Vagina (tissue), 2 donors: ENCODE measurements around the gene FCGR3A. TPM values are rescaled to one million over a fixed set of nuclear protein-coding genes. Genes with fewer than 3 reads are reported as not detected.

ENCODE experiments used
- DNase-seq, 2 donors: peaks; one replicate each; pipeline ENCODE4 v3.0.0-alpha.2; 2017; ENCODE audit errors: extremely low spot score in 2 of 2
- H3K27ac ChIP-seq: fragments of 200-600 bp; sonication (generic); one replicate; pipeline ENCODE4 v1.5.1; 2019
- H3K27me3 ChIP-seq: fragments of 200-600 bp; sonication (generic); one replicate; pipeline ENCODE4 v1.5.1; 2019
- H3K36me3 ChIP-seq, 2 donors: fragments of 200-600 bp; sonication (generic); one replicate each; pipeline ENCODE4 v1.5.1; 2017 to 2019
- H3K4me1 ChIP-seq: fragments of 200-600 bp; sonication (generic); one replicate; pipeline ENCODE4 v1.5.1; 2019
- H3K4me3 ChIP-seq, 2 donors: fragments of 200-600 bp; sonication (generic); 1 replicate in 1 of 2; 2 replicates in 1 of 2; pipeline ENCODE4 v1.5.1; 2016 to 2019
- H3K9me3 ChIP-seq: fragments of 200-600 bp; sonication (generic); one replicate; pipeline ENCODE4 v1.5.1; 2019
- CTCF ChIP-seq, 3 experiments: fragments of 450-650 bp in 2 of 3; fragments of 200-600 bp in 1 of 3; sonication (generic) in 1 of 3; IDR thresholded peaks; one replicate each; pipeline ENCODE4 v1.5.1; 2017 to 2019; ENCODE audit warnings: antibody characterized with exemption in 3 of 3, mild to moderate bottlenecking in 2 of 3, moderate library complexity in 2 of 3
- POLR2A ChIP-seq, 2 donors: fragments of 450-650 bp; IDR thresholded peaks; one replicate each; pipeline ENCODE4 v1.6.1; 2017; ENCODE audit warnings: antibody characterized with exemption in 2 of 2, mild to moderate bottlenecking in 2 of 2, moderate library complexity in 2 of 2
- POLR2AphosphoS5 ChIP-seq, 2 donors: sonication (generic); formaldehyde crosslinking; IDR thresholded peaks; one replicate each; pipeline ENCODE4 v1.9.0; 2017; ENCODE audit warnings: antibody characterized with exemption in 2 of 2, mild to moderate bottlenecking in 2 of 2, low read depth in 1 of 2; ENCODE audit not compliant: insufficient read depth in 1 of 2
- intact Hi-C: fragments of 100-400 bp; cut with DNase I; formaldehyde crosslinking; loops from one replicate; pipeline ENCODE4 v1.15.1; 2023
- total RNA-seq: library from RNA; depleted of rRNA; stranded (reverse); fragments of >200 nt; gene quantifications from one replicate; pipeline ENCODE4 v1.2.3, GENCODE V29; 2016

The FCGR3A gene
- total RNA-seq, 1 donor from 2014 or later, result 14.2 TPM

GRCh38 chr1:161499099-161500039 lies 50.2 kb downstream of the FCGR3A start:
- no peaks in the 10 kb centered on the region for H3K36me3 ChIP-seq
- H3K27me3 ChIP-seq, result no peaks in the 10 kb centered on the region
- TF ChIP-seq POLR2AphosphoS5 (IDR thresholded peaks at IDR 0.05; ENCODE audit: insufficient read depth in 1 of 2, low read depth in 1 of 2) (no peak), POLR2A (IDR thresholded peaks at IDR 0.05) (no peak), CTCF (IDR thresholded peaks at IDR 0.05) (no peak)

GRCh38 chr1:161498646-161499045 lies 51.0 kb downstream of the FCGR3A start:
- H3K27ac ChIP-seq, result no peak overlapping the region
- intact Hi-C loops, result no loop called here
- no peaks in the 10 kb centered on the region for H3K9me3 ChIP-seq
- H3K27me3 ChIP-seq, result no peaks in the 10 kb centered on the region
- no peak for DNase-seq
- H3K36me3 ChIP-seq, result no peaks in the 10 kb centered on the region
- no peak overlapping the region for H3K4me3 ChIP-seq
- no peaks in the 10 kb centered on the region for H3K4me1 ChIP-seq
- no peak for TF ChIP-seq POLR2AphosphoS5 (IDR thresholded peaks at IDR 0.05; ENCODE audit: insufficient read depth in 1 of 2, low read depth in 1 of 2)
- TF ChIP-seq CTCF (IDR thresholded peaks at IDR 0.05), result no peak
- no peak for TF ChIP-seq POLR2A (IDR thresholded peaks at IDR 0.05)

More at GRCh38 chr1:161499099-161500039, 50.2 kb downstream of the FCGR3A start:
- no peak for DNase-seq
- Histone ChIP-seq H3K4me1 (no peaks in the 10 kb centered on the region), H3K27ac (no peak overlapping the region), H3K9me3 (no peaks in the 10 kb centered on the region), H3K4me3 (no peak overlapping the region)
- intact Hi-C loops, result no loop called here

GRCh38 chr1:161497961-161498360 lies 51.7 kb downstream of the FCGR3A start:
- H3K9me3 ChIP-seq, result no peaks in the 10 kb centered on the region
- H3K27ac ChIP-seq, result no peak overlapping the region
- H3K4me1 ChIP-seq, result no peaks in the 10 kb centered on the region
- no peaks in the 10 kb centered on the region for H3K27me3 ChIP-seq
- intact Hi-C loops, result no loop called here
- no peak for TF ChIP-seq CTCF (IDR thresholded peaks at IDR 0.05)
- TF ChIP-seq POLR2A (IDR thresholded peaks at IDR 0.05), result no peak
- no peak for TF ChIP-seq POLR2AphosphoS5 (IDR thresholded peaks at IDR 0.05; ENCODE audit: insufficient read depth in 1 of 2, low read depth in 1 of 2)
- no peak for DNase-seq
- H3K36me3 ChIP-seq, result no peaks in the 10 kb centered on the region
- no peak overlapping the region for H3K4me3 ChIP-seq

- no peaks in the 10 kb centered on the region for H3K27me3 ChIP-seq
- no peak overlapping the region for H3K4me3 ChIP-seq
- no peak for DNase-seq
- no peak overlapping the region for H3K27ac ChIP-seq
- H3K4me1 ChIP-seq, result no peaks in the 10 kb centered on the region
- no peaks in the 10 kb centered on the region for H3K36me3 ChIP-seq
- intact Hi-C loops, result no loop called here
- H3K9me3 ChIP-seq, result no peaks in the 10 kb centered on the region
- no peak for TF ChIP-seq POLR2A (IDR thresholded peaks at IDR 0.05)
- no peak for TF ChIP-seq POLR2AphosphoS5 (IDR thresholded peaks at IDR 0.05; ENCODE audit: insufficient read depth in 1 of 2, low read depth in 1 of 2)
- TF ChIP-seq CTCF (IDR thresholded peaks at IDR 0.05), result no peak
These were observed 54.1 kb downstream of the FCGR3A start for GRCh38 chr1:161495490-161495889.
